Measurements from ENCODE around the gene TAP2.

The TAP2 gene

DNA sequence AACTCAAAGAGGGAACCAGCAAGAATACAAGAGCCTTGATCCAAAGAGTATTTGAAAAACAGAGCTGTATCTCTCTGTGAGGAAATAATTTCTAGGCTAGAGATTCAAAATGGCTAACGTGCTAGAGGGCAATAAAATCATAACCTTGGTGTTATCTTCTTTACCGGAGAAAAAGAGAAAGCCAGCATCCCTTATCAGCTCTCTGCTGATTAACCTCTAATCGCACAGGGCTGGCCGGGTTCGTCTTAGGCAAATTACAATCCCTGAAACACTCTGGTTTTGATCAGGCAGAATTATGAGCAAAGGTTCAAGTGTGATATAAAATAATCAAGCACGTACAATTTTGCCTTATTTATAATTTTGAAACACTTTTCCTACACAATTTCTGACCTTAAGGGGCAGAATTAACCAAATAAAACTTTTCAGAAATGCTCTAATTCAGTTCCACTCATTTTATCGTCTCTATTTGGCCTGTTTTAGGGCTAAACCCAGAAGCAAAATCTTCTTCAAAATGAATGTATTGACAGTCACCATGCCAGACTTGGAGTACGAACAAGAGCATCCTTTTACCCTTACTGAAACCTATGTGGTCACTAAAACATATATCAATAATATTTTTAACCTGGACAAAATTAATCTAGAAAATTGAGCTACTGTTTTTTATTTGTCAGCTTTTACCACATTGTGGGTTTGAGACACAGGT is 29.2 kb upstream of the TAP2 start:
- Histone ChIP-seq H3K4me1 (ENCODE audit: control insufficient read depth, insufficient read depth, low read length) (no peaks in the 10 kb centered on the region), H3K27me3 (ENCODE audit: control insufficient read depth, insufficient read depth, low read length) (no peaks in the 10 kb centered on the region), H3K36me3 (ENCODE audit: control insufficient read depth, insufficient read depth, low read length) (no peaks in the 10 kb centered on the region), H3K4me3 (ENCODE audit: low read depth, low read length) (no peak overlapping the region), H3K9ac (ENCODE audit: low read depth, low read length) (no peak overlapping the region), H3K9me3 (ENCODE audit: control insufficient read depth, insufficient read depth, low read length) (no peaks in the 10 kb centered on the region)

DNA sequence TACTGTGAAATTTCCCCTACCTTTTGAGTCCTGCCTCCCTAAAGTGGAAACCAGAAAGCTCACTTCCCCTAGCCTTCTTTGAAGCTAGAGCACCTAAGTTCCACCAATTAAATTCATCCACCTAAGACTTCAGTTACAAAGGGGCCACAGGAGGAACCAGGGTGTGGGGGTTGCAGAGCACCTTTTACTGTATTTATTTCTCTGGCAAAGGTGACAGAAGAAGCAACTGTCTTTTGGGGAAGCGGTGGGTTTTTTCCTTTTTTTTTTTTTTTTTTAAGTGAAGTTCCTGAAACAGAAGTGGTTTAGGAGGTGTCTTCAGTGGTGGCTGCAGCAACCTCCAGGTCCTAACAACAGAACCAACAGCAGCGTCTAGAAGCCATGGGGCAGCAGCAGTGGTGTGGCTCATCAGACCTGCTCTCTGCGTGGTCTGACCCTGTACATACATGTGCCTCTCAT is 28.5 kb upstream of the TAP2 start:
- peak overlapping the region; percentile 4 for H3K9ac ChIP-seq (ENCODE audit: low read depth, low read length)
- H3K9me3 ChIP-seq (ENCODE audit: control insufficient read depth, insufficient read depth, low read length), result no peaks in the 10 kb centered on the region
- H3K4me1 ChIP-seq (ENCODE audit: control insufficient read depth, insufficient read depth, low read length), result no peaks in the 10 kb centered on the region
- no peak overlapping the region for H3K4me3 ChIP-seq (ENCODE audit: low read depth, low read length)
- H3K27me3 ChIP-seq (ENCODE audit: control insufficient read depth, insufficient read depth, low read length), result no peaks in the 10 kb centered on the region
- H3K36me3 ChIP-seq (ENCODE audit: control insufficient read depth, insufficient read depth, low read length), result no peaks in the 10 kb centered on the region

DNA sequence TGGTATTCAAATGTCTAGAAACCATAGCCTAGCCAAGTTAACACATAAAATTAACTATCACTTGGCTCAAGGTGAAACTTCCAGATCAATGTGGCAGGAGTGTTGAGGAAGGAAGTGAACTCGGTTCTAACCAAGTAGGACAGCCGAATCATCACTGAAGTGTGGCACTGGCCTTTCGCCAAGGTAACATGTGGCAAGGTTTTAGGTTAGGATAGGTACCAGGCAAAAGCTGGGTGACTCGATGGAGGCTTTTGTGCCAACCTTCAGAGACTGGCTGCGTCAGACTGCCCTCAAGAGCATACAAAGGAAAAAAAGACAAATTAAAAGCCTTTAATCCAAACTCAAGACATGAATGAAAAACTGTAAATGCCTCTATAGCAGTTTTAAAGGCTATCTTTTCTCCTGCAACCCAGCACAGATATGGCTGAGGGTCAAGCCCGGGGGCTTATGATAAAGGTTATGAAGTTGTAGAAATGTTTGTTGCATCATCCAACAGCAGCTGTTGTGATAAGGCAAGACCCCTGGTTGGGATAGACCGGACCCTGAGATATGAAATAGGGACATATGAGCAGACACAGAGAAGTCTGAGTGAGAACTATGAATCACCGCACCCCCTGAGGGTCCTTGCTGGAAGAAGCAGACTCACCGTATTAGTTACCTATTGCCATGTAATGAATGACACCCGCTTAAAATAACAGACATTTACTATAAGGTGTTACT is 27.3 kb upstream of the TAP2 start:
- peaks cover under 1% of the 10 kb centered on the region for H3K4me1 ChIP-seq (ENCODE audit: control insufficient read depth, insufficient read depth, low read length)
- H3K9ac ChIP-seq (ENCODE audit: low read depth, low read length), result no peak overlapping the region
- H3K4me3 ChIP-seq (ENCODE audit: low read depth, low read length), result no peak overlapping the region
- H3K27me3 ChIP-seq (ENCODE audit: control insufficient read depth, insufficient read depth, low read length), result no peaks in the 10 kb centered on the region
- H3K9me3 ChIP-seq (ENCODE audit: control insufficient read depth, insufficient read depth, low read length), result no peaks in the 10 kb centered on the region
- H3K36me3 ChIP-seq (ENCODE audit: control insufficient read depth, insufficient read depth, low read length), result no peaks in the 10 kb centered on the region

DNA sequence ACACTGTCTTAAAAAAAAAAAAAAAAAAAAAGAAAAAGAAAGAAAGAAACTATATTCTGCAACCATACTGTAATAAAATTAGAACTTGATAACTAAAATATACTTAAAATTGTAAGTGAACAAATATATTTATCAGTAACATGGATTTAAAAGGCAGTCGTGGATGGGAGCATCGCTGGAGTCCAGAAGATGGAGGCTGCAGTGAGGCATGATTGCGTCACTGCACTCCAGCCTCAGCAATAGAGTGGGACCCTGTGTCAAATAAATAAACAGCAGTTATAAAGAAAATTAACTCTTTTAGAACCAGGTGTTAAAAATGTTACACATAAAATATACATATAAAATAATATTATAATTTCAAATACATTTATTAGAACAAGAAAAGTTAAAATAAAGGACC is 24.2 kb upstream of the TAP2 start:
- Histone ChIP-seq H3K9me3 (ENCODE audit: control insufficient read depth, insufficient read depth, low read length) (no peaks in the 10 kb centered on the region), H3K4me1 (ENCODE audit: control insufficient read depth, insufficient read depth, low read length) (peaks cover 2% of the 10 kb centered on the region), H3K9ac (ENCODE audit: low read depth, low read length) (no peak overlapping the region), H3K27me3 (ENCODE audit: control insufficient read depth, insufficient read depth, low read length) (no peaks in the 10 kb centered on the region), H3K36me3 (ENCODE audit: control insufficient read depth, insufficient read depth, low read length) (no peaks in the 10 kb centered on the region), H3K4me3 (ENCODE audit: low read depth, low read length) (no peak overlapping the region)

DNA sequence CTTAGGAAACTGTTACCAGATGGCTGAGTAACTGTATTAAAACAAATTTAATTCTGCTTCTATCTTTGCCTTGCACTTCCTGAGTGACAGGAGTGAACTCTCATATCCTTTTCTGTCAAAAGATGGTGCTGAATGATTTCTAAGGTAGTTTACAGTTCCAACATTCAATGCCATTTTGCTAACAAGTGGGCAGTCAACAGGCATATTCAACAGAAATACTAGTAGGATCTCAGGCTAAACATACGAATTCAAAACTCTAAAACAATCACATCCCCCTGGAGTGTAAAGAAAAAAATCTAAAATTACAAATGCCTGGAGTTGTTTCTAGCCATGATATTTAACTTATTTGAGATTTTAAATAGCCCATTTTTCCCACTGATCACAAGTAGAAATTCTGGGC is 22.1 kb upstream of the TAP2 start:
- Histone ChIP-seq H3K9ac (ENCODE audit: low read depth, low read length) (no peak overlapping the region), H3K27me3 (ENCODE audit: control insufficient read depth, insufficient read depth, low read length) (peaks cover 9% of the 10 kb centered on the region), H3K36me3 (ENCODE audit: control insufficient read depth, insufficient read depth, low read length) (no peaks in the 10 kb centered on the region), H3K9me3 (ENCODE audit: control insufficient read depth, insufficient read depth, low read length) (no peaks in the 10 kb centered on the region), H3K4me1 (ENCODE audit: control insufficient read depth, insufficient read depth, low read length) (peaks cover 2% of the 10 kb centered on the region), H3K4me3 (ENCODE audit: low read depth, low read length) (no peak overlapping the region)

DNA sequence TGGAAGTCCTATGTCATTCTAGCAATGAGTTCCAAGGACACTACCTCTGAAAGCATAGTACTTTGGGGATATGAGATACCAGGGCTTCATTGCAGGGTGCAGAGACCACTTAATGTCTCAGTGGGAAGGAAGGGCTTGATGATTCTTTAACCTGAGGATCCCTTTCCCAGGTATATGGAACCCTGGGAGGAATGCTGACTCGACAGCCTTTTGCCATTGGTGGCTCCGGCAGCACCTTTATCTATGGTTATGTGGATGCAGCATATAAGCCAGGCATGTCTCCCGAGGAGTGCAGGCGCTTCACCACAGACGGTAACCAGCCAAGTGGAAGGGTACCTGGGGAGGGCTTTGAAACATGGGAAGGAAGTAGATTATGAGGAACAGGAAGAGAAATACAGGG is 19.7 kb upstream of the TAP2 start:
- H3K36me3 ChIP-seq (ENCODE audit: control insufficient read depth, insufficient read depth, low read length), result no peaks in the 10 kb centered on the region
- H3K9me3 ChIP-seq (ENCODE audit: control insufficient read depth, insufficient read depth, low read length), result no peaks in the 10 kb centered on the region
- H3K4me1 ChIP-seq (ENCODE audit: control insufficient read depth, insufficient read depth, low read length), result peaks cover 2% of the 10 kb centered on the region
- no peak overlapping the region for H3K9ac ChIP-seq (ENCODE audit: low read depth, low read length)
- peaks cover 24% of the 10 kb centered on the region for H3K27me3 ChIP-seq (ENCODE audit: control insufficient read depth, insufficient read depth, low read length)
- H3K4me3 ChIP-seq (ENCODE audit: low read depth, low read length), result no peak overlapping the region

DNA sequence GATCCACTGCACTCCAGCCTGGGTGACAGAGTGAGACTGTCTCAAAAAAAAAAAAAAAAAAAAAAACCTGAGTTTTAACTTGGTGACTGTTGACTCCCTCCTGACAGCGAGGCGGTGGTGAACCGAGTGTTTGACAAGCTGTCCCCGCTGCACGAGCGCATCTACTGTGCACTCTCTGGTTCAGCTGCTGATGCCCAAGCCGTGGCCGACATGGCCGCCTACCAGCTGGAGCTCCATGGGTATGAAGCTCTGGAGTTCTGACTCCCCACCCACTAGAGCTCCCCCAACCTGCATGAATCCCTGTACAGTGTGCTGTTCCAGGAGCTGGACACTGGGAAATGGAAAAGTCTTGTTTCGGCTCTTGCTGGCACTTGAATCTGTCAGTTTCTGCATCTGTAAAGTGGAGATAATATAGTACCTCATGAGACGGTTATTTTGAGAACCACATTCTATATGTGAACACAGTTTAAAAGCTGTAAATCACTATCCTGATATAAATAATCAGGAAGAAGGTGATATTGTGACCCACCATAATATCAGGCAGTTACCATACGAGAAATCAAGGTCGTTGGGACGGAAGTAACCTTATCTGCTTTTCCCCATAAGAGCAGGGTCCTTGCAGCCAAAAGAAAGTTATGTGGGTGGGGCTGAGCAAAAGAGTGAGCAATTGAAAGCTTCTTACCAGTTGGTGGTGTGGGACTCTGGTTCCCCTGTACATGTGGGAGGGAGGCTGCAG is 18.8 kb upstream of the TAP2 start:
- Histone ChIP-seq H3K27me3 (ENCODE audit: control insufficient read depth, insufficient read depth, low read length) (peaks cover 32% of the 10 kb centered on the region), H3K9me3 (ENCODE audit: control insufficient read depth, insufficient read depth, low read length) (no peaks in the 10 kb centered on the region), H3K4me1 (ENCODE audit: control insufficient read depth, insufficient read depth, low read length) (peaks cover 5% of the 10 kb centered on the region), H3K36me3 (ENCODE audit: control insufficient read depth, insufficient read depth, low read length) (no peaks in the 10 kb centered on the region), H3K9ac (ENCODE audit: low read depth, low read length) (no peak overlapping the region), H3K4me3 (ENCODE audit: low read depth, low read length) (no peak overlapping the region)

DNA sequence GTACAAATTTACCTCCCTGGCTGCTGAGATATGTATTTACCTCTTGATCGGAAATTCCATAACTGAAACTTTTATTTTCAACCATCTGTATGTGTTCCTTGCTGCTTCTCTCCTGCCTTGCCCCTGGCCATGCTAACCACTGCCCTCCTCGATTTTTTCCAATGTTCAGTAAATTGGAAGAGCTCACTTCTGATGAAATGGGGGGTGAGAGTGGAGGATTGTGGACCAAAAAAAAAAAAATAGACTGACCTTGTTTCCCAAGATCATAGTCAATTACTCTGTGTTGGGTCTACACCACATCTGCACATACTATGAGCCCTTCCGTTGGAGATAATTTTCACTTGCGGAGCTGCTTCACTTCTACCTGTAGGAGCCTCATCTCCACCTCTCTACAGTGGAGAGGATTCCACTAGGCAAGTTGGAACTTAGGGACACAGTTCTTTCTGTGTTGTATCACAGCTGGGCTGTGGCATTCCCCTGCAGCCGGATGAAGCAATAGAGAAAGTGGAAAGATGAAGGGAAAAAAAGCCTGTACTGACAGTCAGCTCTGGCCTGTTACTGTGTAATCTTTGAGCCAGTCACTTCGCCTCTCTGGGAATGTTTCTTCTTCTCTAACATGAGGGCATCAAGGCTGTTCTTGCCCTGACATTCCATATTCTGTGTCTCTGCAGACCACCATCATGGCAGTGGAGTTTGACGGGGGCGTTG is 17.1 kb upstream of the TAP2 start:
- no peaks in the 10 kb centered on the region for H3K9me3 ChIP-seq (ENCODE audit: control insufficient read depth, insufficient read depth, low read length)
- no peak overlapping the region for H3K9ac ChIP-seq (ENCODE audit: low read depth, low read length)
- peaks cover 5% of the 10 kb centered on the region for H3K4me1 ChIP-seq (ENCODE audit: control insufficient read depth, insufficient read depth, low read length)
- peaks cover 46% of the 10 kb centered on the region for H3K27me3 ChIP-seq (ENCODE audit: control insufficient read depth, insufficient read depth, low read length)
- no peaks in the 10 kb centered on the region for H3K36me3 ChIP-seq (ENCODE audit: control insufficient read depth, insufficient read depth, low read length)
- no peak overlapping the region for H3K4me3 ChIP-seq (ENCODE audit: low read depth, low read length)

DNA sequence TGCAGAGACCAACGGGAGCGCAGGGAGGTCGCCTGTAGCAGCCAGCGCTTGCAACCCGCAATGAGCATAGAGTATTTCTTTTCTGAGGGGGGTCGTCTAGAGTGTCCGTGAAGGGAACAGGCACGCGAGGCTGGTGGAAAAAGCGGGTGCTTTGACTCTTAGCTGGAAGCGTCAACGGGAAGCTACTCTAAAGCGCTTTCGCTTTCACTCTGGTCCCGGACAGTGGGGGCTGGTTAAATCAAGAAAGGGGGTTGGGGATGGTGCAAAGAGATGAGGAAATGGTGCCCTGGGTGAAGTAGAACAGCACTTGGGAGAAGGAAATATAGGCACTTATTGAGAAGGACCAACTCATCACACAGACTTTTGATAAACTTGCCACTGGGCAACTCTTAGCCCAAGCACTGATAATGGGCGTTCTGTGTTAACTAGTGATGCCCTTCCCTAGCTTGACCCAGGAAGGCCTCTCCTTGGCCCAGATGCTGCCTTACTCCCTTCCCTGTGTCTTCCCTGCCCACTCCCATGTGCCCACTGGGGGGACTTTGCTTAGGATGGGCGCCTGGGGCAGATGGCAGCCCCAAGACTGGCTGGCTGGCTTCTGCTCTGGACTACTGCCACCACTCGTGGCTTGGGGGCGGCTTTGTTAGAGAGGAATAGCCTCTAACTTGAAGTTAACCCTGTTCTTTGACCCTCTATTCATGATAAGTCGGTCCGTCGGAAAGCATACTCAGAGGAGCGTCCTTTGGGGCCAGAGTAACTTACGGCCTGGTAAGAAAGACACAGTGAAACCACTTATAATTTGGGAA is 16.0 kb upstream of the TAP2 start:
- peak overlapping the region; percentile 54 for H3K9ac ChIP-seq (ENCODE audit: low read depth, low read length)
- H3K9me3 ChIP-seq (ENCODE audit: control insufficient read depth, insufficient read depth, low read length), result no peaks in the 10 kb centered on the region
- H3K4me1 ChIP-seq (ENCODE audit: control insufficient read depth, insufficient read depth, low read length), result peaks cover 5% of the 10 kb centered on the region
- H3K36me3 ChIP-seq (ENCODE audit: control insufficient read depth, insufficient read depth, low read length), result no peaks in the 10 kb centered on the region
- H3K27me3 ChIP-seq (ENCODE audit: control insufficient read depth, insufficient read depth, low read length), result peaks cover 46% of the 10 kb centered on the region
- peak overlapping the region; percentile 88 for H3K4me3 ChIP-seq (ENCODE audit: low read depth, low read length)

DNA sequence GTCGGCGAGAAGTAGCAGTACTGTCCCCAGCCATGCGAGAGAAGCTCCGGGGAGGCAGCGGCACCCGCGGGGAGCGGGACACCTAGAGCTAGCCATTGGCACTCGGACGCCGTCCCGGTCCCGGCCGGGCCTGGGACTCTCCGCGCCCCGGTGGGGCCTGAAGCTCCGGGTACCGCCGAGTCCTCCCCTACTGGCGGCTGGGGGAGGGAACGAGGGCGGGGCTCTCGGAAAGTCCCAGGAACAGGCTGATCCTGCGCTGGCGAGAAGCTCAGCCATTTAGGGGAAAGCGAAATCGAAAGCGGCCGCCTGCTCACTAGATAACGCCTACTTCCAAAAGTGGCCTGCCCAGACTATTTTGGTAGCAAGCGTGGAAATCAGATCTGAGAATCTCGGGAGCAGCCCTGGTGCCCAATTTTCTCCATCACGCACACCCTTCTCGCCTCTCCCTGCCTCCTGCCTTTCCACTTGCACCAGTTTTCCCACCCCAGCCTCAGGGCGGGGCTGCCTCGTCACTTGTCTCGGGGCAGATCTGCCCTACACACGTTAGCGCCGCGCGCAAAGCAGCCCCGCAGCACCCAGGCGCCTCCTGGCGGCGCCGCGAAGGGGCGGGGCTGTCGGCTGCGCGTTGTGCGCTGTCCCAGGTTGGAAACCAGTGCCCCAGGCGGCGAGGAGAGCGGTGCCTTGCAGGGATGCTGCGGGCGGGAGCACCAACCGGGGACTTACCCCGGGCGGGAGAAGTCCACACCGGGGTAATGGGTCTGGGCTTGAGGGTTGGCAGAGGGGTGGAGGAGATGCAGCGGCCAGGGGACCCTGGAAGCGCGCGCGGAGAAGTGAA is 15.2 kb upstream of the TAP2 start, which contains the start of the genes PSMB9 and TAP1:
Gene PSMB9 (plus strand): TSS at position 652 of the 835 bp plus-strand sequence. CDS start 38 bp downstream, at position 690.
Gene TAP1 (minus strand): TSS at position 164 of the 835 bp plus-strand sequence. CDS start 68 bp downstream, at position 96.
- peak within 1 kb of the TSS; percentile 88 for H3K4me3 ChIP-seq (ENCODE audit: low read depth, low read length)
- H3K9ac ChIP-seq (ENCODE audit: low read depth, low read length), result peak within 1 kb of the TSS; percentile 54
- H3K4me1 ChIP-seq (ENCODE audit: control insufficient read depth, insufficient read depth, low read length), result peaks cover 5% of the 10 kb centered on the region
- H3K36me3 ChIP-seq (ENCODE audit: control insufficient read depth, insufficient read depth, low read length), result no peaks in the 10 kb centered on the region
- no peaks in the 10 kb centered on the region for H3K9me3 ChIP-seq (ENCODE audit: control insufficient read depth, insufficient read depth, low read length)
- peaks cover 46% of the 10 kb centered on the region for H3K27me3 ChIP-seq (ENCODE audit: control insufficient read depth, insufficient read depth, low read length)

All from iPS-15b (cell line).